ENCODE results near the gene VGLL4.

DNA sequence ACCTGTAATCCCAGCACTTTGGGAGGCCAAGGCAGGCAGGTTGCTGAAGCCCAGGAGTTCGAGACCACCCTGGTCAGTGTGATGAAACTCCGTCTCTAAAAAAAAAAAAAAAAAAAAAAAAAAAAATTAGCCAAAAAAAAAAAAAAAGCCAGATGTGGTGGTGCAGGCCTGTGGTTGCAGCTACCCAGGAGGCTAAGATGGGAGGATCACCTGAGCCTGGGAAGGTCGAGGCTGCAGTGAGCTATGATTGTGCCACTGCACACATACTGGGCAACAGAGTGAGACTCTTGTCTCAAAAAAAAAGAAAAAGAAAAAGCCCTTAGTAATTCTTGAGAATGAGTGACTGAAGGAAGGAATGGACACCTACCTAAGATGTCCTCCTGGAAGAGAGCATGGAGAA is 105.1 kb downstream of the VGLL4 start:
- no peak for TF ChIP-seq TEAD4 (IDR thresholded peaks at IDR 0.05)
- TF ChIP-seq, protein P1, sequence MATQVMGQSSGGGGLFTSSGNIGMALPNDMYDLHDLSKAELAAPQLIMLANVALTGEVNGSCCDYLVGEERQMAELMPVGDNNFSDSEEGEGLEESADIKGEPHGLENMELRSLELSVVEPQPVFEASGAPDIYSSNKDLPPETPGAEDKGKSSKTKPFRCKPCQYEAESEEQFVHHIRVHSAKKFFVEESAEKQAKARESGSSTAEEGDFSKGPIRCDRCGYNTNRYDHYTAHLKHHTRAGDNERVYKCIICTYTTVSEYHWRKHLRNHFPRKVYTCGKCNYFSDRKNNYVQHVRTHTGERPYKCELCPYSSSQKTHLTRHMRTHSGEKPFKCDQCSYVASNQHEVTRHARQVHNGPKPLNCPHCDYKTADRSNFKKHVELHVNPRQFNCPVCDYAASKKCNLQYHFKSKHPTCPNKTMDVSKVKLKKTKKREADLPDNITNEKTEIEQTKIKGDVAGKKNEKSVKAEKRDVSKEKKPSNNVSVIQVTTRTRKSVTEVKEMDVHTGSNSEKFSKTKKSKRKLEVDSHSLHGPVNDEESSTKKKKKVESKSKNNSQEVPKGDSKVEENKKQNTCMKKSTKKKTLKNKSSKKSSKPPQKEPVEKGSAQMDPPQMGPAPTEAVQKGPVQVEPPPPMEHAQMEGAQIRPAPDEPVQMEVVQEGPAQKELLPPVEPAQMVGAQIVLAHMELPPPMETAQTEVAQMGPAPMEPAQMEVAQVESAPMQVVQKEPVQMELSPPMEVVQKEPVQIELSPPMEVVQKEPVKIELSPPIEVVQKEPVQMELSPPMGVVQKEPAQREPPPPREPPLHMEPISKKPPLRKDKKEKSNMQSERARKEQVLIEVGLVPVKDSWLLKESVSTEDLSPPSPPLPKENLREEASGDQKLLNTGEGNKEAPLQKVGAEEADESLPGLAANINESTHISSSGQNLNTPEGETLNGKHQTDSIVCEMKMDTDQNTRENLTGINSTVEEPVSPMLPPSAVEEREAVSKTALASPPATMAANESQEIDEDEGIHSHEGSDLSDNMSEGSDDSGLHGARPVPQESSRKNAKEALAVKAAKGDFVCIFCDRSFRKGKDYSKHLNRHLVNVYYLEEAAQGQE (IDR thresholded peaks at IDR 0.05; ENCODE audit: low read depth), result no peak
- TF ChIP-seq YY1 (IDR thresholded peaks at IDR 0.05; ENCODE audit: low read depth), result no peak
- no peak for TF ChIP-seq EP300 (IDR thresholded peaks at IDR 0.05; ENCODE audit: borderline replicate concordance)
- TF ChIP-seq, protein P2, sequence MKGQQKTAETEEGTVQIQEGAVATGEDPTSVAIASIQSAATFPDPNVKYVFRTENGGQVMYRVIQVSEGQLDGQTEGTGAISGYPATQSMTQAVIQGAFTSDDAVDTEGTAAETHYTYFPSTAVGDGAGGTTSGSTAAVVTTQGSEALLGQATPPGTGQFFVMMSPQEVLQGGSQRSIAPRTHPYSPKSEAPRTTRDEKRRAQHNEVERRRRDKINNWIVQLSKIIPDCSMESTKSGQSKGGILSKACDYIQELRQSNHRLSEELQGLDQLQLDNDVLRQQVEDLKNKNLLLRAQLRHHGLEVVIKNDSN (IDR thresholded peaks at IDR 0.05), result no peak
- TF ChIP-seq CREB1 (IDR thresholded peaks at IDR 0.05; ENCODE audit: low read depth), result no peak
- TF ChIP-seq, protein P3, sequence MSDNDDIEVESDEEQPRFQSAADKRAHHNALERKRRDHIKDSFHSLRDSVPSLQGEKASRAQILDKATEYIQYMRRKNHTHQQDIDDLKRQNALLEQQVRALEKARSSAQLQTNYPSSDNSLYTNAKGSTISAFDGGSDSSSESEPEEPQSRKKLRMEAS (IDR thresholded peaks at IDR 0.05), result no peak
- no peak for TF ChIP-seq EGR1 (IDR thresholded peaks at IDR 0.05)
- no peak for TF ChIP-seq NFIC (IDR thresholded peaks at IDR 0.05)
- TF ChIP-seq RAD21 (IDR thresholded peaks at IDR 0.05; ENCODE audit: low read depth), result no peak

All from Ishikawa (cell line).